HG03565 (cell line): ENCODE results near the gene ABL1.
"Not testable (repeated sequence)": the region's sequence is repeated elsewhere in the genome, so short reads cannot be mapped to it uniquely, and the experiment has no call there.

Source experiments
- ATAC-seq: cut with Tn5 transposase; IDR thresholded peaks from one replicate; pipeline ENCODE4 v1.9.1; 2021; ENCODE audit warnings: mild to moderate bottlenecking, moderate library complexity; ENCODE audit not compliant: unreplicated experiment

Gene ABL1

DNA sequence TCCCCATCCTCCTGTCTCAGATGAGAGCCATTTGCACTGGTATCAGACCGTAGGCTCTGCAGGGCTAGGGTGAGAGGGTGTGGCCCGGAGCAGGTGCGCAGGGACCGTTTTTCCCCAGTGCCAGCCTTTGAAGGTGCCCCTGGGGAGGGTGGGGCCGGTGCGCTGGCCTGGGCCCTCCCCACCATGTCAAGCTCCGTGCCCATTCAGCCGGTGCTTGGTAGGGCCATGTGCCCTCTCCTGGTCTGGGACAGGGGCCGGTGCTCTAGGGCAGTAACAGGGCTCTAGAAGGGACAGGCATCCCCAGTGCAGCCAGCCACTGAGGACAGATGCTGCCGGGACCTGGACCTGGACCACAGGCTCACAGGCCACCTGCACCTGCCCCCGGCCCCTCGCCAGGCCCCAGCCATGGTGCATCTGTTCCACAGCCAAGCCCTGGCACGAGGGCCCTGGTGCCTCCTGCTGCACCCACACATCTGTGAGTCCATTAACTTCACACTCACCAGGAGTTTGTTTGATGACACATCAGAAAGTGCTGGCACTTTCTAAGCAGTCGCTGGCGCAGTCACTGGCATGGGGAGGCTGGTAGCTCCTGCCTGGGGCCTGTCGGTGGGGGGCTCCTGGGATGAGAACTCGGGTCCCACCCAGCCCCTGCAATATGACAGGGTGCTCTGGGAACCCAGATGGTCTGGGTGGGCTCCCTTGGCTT is 66.6 kb downstream of the ABL1 start:
- ATAC-seq = no peak

DNA sequence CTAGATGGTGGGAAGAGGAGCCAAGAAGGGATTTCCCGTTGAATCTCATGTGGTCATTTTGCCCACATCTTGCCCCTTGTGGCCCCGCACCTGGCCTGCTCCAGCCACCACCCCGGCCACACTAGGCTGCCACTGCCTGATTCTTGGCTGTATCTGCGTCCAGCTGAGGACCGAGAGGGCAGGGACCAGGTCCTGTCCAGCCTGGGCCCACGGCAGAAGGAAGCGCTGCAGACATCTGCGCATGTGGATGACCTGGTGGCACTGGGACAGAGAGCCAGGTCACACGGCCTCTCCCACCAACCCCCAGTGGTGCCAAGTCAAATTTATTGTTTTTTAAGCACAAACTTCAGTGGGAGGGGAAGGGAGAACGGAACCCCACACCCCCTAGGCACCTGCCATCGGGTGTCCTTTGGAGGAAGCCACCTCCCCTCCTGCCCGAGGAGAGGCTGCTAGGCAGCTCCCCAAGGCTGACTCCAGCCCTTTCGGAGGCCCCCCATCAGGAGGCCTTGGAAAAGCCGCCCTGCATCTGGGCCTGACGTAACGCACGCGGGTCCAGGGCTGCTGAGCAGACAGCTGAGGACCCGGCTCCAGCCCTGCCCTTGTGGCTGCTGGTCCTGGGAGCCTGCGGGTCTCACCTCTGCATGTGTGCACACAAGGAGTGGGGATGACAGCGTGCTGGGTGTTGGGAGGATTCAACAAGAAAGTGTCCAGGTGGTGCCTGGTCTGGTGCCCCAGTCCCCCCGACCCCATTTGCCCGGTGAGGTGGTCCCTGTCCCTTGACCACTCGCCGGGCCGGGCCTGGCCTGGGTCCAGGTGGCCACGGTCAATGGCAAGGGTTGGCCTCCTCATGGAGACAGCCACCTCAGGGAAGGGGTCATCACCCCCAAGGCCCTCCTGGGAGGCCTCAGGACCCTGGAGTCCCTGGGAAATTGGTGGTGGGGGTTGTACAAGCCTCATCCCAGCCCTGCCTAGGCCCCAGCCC is 67.4 kb downstream of the ABL1 start:
- no peak for ATAC-seq

DNA sequence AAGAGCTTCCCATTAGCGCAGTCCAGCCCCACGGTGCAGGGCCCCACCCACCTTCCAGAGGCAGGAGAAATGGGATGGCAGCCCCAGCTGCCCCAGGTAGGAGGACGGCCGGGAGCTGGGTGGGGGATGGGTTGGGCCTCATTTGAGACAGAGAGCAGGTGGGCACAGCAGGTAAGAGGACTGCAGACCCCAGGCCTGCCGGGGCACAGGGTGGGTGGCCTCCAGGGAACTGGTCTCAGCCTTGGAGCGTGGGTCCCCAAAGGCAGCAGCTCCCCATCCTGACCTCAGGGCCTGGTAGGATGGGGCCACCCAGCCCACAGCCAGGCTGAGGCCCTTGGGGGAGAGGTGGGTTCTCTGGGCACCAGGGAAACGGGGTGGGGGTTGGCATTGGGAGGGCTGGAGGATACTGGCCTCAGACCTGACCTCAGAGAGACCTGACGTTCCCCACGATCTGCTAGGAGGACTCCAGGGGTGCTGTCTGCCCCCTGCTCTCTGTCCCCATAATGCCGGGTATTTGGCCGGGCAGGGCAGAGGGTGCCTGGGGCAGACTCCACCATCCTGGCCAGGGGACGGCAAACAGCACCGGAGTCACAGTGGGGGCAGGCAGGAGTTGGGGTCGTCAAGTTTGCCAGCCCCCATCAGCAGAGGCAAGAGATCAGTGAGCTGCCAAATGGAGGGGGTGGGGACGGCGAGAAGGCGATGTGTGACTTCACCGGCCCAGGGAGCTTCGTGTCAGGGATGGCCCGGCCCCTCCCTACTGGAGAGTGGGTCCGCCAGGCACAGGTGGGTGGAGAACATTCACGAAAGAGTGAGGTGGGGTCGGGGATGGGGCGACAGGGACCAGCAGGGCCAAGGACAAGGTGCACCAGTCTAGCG is 68.4 kb downstream of the ABL1 start:
- ATAC-seq = no peak

DNA sequence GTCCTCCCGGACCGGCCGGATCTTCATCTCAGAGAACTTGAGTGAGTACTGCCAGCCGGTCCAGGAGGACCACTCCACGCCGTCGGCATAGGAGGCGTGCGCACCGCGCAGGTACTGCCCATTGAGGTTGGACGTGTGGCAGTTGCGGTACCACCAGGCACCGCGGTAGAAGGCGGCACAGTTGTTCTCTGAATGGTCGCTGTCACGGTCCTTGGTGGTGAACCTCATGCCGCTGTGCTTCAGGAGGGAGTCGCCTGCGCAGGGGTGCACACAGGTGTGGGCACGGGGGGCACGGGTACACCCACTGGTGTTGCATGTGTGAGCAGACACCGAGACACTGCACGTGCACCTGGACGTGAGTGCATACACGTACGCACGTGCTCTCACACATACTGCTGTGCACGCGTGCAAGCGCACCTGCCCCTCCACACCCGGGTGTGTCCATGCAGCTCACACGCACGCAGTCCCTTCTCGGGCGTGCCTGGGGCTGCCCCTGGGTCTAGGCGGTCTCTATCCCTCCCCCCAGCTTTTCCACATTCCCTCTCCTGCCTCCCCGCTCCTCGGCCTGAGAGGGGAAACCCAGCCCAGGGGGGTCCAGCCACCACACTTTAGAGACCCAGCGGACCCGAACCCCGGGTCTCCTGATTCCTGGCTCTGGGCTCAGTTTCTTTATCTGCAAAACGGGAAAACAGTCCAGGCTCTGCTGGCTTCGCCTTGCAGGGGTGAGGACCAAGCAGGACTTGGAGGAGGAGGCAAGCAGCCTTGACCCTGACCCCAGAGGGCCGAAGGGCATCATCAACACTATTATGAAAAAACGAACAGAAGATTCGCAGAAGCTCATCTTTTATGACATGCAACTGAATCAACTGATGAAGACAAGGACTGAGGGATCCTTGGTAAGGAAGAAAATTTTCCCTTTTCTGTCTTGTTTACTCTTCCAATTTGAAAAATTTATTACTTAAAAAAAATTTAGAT is 69.3 kb downstream of the ABL1 start:
- no peak for ATAC-seq

DNA sequence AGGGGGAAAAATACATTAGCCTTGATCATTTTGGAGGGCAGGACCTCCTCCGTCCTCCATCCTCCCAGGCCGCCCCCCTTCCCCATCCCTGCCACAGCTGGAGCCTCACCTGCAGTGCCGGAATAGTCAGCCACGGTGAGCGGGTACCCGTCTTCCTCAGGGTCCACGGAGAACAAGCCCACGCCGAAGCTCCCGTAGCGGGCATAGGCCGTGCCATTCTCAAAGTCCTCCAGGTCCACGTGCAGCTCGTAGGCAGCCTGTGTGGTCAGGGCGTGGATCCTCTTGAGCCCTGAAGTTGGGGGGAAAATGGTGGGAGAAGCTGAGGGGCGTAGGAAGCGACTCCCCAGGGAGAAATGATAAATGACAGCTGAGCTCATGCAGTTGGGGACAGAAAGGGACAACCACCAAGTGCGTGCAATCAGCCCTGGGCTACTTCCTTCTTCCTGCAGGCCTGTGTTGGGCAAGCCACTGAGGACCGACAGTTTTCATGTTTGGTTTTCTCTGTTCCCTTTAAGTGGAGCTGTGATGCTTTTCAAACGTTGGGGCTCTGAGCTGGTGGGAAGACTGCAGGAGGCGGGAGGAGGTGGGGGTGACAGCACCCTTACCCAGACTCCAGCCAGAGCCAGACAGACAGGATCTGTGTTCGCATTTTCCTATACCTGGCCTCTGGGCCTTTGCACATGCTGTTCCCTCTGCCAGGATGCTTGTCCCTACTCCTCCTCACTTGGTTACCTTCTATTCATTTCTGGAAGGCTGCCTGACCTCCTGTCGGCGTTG is 70.3 kb downstream of the ABL1 start:
- no peak for ATAC-seq

DNA sequence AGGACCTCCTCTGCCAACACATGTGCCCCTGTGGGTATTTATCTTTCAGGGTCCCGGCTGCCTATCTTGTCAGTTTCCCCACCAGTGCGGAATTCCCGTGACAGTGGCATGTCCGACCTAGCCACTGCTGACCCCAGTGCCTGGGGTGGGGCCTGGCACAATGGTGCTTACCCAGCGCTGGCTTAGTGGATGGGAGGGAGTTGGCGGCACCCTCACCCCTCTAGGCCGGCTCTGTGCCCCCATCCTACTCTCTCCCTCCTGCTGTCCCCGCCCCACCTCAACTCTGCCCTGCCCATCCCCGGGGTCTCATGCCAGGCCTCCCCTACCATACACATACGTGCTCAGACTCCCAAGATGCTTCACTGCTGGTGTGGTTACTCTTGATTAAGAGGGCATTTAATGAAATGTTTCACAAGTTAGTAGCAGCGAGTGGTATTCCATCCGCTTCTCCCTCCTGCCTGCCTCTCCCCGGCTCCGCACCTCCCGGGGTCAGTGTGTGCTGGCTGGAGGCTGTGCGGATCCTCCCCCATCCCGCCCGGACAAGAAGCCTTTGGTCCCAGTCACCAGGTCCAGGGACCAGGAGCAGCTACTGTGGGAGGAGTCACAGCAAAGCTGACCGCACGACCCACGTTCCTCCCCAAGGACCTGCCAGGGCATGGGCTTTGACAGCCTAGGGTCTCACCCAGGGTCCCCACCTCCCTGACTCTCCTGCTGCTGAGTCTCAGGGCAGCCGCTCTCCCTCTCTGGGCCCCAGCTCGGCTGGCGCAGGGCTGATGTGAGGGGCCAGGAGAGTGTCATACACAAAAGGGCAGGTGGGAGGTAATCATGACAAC is 71.1 kb downstream of the ABL1 start:
- no peak for ATAC-seq

DNA sequence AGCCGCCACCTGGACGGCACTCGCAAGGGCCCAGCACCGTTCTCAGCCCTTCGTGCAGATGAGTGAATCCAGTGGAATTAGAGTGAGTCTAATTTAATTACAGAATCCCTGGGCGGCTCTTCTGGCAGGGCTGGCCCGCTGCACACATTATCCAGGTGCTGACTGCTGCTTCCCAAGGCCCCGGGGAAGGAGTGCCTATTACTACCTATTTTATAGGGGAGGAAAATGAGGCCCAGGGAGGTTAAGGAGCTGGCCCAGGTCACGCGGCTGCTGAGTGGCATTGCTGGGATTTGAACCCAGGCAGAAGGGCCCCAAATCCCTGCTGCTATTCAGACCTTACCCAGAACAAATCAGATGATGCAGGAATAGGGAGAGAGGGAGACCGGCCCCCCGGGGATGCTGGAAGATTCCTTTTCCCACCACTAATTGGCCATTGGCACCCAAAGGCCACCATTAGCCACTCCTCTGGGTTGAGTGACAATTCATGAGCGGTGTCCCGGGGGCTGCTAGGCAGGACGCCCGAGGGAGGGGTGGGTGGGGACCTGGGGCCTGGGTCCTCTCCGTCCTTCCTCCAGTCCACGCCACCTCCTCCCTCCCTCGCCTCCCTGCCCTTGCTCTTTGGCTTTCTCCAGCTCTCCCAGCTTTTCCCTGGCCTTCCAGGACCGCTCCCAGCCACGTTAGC is 71.8 kb downstream of the ABL1 start:
- ATAC-seq = no peak

DNA sequence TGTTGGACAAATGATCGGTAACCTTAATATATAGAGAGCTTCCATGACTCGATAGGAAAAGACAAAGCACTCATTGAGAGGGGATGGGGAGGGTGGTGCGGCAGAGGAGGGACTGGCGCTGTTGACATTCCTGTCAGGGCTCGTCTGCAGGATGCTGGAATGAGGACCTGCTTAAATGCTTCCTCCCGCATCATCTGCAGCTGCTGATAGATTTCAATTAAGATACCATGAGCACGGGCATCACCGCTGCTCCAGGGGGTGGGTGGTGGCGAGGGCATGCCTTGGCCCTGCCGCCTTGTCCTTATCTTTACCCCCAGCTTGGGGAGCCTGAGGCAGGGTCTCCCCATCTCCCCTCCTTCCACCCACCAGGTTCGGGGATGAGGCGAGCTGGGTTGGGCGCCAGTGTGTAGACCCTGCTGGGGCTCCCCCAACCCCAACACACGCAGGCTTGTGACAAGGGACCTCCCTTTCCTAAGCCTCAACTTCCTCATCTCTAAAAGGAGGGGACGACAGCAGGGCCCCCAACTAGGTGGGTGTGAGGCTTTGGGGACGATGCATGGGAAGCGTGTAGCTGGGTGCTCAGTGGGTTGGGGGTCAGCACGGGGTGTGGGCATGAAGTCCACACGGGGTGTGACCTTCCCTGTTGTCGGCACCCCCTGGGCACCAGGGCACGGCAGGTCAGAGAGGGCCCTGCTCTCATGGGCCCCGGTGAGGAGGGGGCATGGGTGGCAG is 73.3 kb downstream of the ABL1 start:
- no peak for ATAC-seq

DNA sequence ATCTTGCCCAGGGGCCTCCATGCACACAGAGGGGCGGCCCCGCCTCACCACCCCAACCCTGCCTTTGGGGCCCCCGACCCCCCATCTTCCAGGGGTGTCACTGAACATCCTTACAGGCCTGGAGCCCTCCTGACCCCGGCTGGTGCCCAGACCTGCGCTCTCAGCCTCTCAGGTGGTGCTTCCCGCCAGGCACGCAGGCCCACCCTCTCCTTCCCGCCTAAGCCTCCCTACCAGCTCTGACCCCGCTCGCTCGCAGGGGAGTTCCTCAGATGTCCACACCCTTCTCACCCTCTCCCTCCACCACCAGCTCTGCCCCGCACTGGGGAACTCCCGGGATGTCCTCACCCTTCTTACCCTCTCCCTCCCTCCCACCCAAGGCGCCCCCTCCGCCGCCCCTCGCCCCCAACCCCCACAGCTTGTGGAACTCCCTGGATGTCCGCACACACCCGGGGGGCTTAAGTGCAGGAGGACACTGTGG is 73.9 kb downstream of the ABL1 start:
- ATAC-seq = no peak

DNA sequence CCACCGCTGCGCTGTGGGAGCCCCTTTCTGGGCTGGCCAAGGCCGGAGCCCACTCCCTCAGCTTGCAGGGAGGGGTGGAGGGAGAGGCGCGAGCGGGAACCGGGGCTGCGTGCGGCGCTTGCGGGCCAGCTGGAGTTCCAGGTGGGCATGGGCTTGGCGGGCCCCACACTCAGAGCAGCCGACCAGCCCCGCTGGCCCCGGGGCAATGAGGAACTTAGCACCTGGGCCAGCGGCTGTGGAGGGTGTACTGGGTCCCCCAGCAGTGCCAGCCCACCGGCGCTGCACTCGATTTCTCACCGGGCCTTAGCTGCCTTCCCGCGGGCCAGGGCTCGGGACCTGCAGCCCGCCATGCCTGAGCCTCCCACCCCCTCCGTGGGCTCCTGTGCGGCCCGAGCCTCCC is 75.0 kb downstream of the ABL1 start:
- not testable (repeated sequence) for ATAC-seq

DNA sequence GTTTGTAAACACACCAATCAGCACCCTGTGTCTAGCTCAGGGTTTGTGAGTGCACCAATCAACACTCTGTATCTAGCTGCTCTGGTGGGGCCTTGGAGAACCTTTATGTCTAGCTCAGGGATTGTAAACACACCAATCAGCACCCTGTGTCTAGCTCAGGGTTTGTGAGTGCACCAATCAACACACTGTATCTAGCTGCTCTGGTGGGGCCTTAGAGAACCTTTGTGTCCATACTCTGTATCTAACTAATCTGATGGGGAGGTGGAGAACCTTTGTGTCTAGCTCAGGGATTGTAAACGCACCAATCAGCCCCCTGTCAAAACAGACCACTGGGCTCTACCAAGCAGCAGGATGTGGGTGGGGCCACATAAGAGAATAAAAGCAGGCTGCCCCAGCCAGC is 75.6 kb downstream of the ABL1 start:
- not testable (repeated sequence) for ATAC-seq

DNA sequence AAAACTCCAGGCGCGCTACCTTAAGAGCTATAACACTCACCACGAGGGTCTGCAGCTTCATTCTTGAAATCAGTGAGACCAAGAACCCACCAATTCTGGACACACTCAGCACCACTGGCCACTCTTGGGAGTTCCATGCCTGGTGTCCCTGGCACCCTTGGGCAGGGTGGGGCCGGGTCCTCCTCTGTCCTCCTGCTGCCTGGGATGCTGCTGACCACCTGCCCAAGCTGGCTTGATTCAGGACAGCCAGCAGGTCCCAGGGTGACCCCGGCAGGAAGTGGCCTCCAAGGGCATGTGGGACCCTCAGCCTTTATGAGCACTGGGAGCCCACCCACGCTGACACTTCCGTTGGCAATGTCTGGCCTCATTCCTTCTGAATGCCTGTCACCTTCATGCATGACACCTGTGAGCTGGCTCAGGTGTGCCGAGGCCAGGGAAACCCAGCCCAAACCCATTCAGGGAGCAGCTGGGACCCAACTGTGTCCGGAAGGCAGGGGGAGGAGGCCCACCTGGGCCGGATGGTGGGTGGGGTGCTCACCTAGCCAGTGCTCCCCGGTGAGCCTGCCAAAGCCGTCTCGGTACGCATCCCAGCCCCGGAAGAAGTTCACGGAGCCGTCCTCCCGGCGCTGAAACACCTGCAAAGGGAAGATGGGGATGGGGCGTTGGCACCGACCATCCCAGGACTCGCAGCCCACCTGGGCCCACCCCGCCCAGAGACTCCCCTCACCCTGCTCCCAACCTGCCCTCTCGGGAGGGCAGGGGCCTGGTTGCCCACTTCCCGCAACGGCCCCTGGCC is 76.4 kb downstream of the ABL1 start:
- no peak for ATAC-seq

DNA sequence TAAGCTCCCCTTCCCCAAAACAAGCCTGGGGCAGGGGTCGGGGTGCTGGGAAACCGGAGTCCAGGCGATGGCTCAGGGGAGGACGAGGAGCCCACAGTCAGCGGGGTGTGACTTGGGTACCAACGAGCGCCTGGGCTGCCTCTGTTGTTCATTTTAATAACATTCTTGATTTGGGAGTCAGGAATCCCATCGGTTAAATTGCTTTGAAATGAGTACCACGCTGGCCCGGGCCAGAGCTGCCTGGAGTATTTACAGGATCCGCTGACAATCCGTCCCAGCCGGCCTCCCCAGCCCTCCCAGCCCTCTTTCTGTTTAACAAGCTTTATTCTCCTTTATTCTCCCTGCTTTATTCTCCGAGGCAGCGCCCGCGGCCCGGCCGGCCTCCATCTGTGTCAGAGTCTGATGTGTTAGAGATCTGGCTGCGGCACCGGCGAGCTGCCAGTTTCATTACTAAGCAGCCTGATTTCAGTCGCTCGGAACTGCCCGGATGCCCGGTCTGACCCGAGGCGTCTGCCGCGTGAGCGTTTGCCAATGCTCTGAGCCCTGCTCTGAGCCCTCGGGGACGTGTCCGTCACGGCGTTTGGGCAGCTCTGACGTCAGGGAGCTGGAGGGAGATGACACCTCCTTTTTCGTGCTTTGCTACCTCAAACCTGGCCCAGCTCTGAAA is 78.0 kb downstream of the ABL1 start:
- ATAC-seq = no peak

DNA sequence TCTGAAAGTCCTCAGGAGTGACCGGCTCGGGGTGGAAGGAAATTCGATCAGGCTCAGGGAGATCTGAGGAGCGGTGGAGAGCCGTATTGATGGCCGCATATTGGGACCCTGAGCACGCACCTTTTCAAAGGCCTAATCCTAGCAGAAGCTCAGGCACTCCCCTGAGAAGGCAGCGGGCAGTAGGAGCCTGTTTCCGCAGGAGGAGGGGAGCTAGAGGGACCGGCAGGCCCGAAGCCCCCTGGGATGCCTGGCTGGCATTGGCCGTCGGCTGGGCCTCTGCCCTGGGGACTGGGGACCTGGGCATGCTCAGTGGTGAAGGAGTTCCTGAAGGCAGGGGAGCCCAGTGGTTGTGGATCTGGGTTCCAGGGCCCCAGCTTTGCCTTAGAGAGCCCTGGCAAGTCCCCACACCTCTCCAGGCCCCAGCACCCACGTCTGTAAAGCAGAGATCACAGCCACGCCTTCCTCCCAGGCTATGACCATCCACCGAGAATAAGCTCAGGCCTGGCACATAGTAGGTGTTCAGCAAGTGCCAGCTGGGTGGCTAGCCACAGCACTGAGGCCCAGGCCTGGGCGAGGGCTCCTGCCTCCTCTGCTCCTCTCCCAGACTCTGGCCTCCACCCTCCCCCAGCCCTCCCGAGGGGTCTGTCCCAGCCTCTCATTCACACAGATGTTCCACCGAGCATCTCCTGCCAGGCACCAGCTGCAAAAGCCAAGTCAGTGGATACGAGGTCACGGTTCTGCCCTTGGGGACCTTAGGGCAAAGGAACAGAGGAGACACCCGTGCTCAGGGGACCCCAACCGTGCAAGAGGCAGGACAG is 78.8 kb downstream of the ABL1 start:
- ATAC-seq = no peak
